H1 (cell line): Measurements from ENCODE around the gene KCNE4. TPM values are rescaled to one million over a fixed set of nuclear protein-coding genes. Genes with fewer than 3 reads are reported as not detected.

Source experiments
- CTCF ChIA-PET: fragments of 300-600 bp; sonication (Branson Sonifier 250); formaldehyde crosslinking; loops from one replicate; lab custom pipeline; 2021; ENCODE audit not compliant: partially characterized antibody; lab: Charles Lee
- POLR2A ChIA-PET: fragments of 300-600 bp; sonication (Branson Sonifier 250); formaldehyde crosslinking; loops from one replicate; lab custom pipeline; 2021; ENCODE audit warnings: inconsistent platforms; ENCODE audit not compliant: partially characterized antibody; lab: Charles Lee
- DNase-seq, 2 experiments: peaks; one replicate each; pipeline versions ENCODE4 v3.0.0 to v3.0.0-alpha.2; 2010 to 2022; ENCODE audit warnings: low spot score in 2 of 2, low read depth in 1 of 2, mixed read lengths in 1 of 2
- FAIRE-seq: peaks from 2 replicates; lab custom pipeline; 2011; peaks lifted over from hg19 to GRCh38; lab: Jason Lieb, UNC
- H2AFZ ChIP-seq: 2 replicates; pipeline ENCODE4 v1.8.1; 2012; ENCODE audit warnings: low read length, inconsistent platforms
- H2AK5ac ChIP-seq: 2 replicates; pipeline ENCODE4 v1.6.1; 2013; ENCODE audit warnings: low read depth, low read length
- H2BK120ac ChIP-seq: replicated peaks from 2 replicates; pipeline ENCODE3; 2013; ENCODE audit warnings: low read depth, low read length, inconsistent platforms
- H2BK12ac ChIP-seq: 2 replicates; pipeline ENCODE4 v1.6.1; 2013; ENCODE audit warnings: low read depth, low read length
- H2BK15ac ChIP-seq: 2 replicates; pipeline ENCODE4 v1.6.1; 2013; ENCODE audit warnings: low read length
- H2BK20ac ChIP-seq: 2 replicates; pipeline ENCODE4 v1.6.1; 2013; ENCODE audit warnings: low read length
- H2BK5ac ChIP-seq: 2 replicates; pipeline ENCODE4 v1.6.1; 2013; ENCODE audit warnings: low read depth, low read length
- H3K14ac ChIP-seq: 2 replicates; pipeline ENCODE4 v1.6.1; 2013; ENCODE audit warnings: inconsistent platforms; ENCODE audit not compliant: insufficient read length
- H3K18ac ChIP-seq: 2 replicates; pipeline ENCODE4 v1.6.1; 2013; ENCODE audit warnings: low read length; ENCODE audit errors: extremely low read depth
- H3K23ac ChIP-seq: 2 replicates; pipeline ENCODE4 v1.6.1; 2013; ENCODE audit warnings: inconsistent platforms; ENCODE audit not compliant: insufficient read length
- H3K23me2 ChIP-seq: 2 replicates; pipeline ENCODE4 v1.6.1; 2013; ENCODE audit warnings: low read depth, low read length
- H3K27ac ChIP-seq: 2 replicates; pipeline ENCODE4 v1.6.1; 2011; ENCODE audit warnings: low read depth, low read length, inconsistent platforms
- H3K27me3 ChIP-seq, 4 experiments: replicated peaks in 1 of 4; 1 replicate in 1 of 4; 2 replicates in 3 of 4; pipeline versions ENCODE4 v1.6.1 to v1.8.1; 2011 to 2013; ENCODE audit warnings: low read length in 3 of 4, mild to moderate bottlenecking in 3 of 4, inconsistent platforms in 2 of 4, mixed read lengths in 2 of 4, moderate library complexity in 1 of 4; ENCODE audit not compliant: control insufficient read depth in 3 of 4, insufficient read depth in 3 of 4; ENCODE audit errors: extremely low read depth in 1 of 4
- H3K36me3 ChIP-seq, 4 experiments: 2 replicates each; pipeline versions ENCODE4 v1.6.1 to v1.8.1; 2011 to 2013; ENCODE audit warnings: mild to moderate bottlenecking in 4 of 4, low read length in 3 of 4, moderate library complexity in 2 of 4, control low read depth in 1 of 4, inconsistent platforms in 1 of 4; ENCODE audit not compliant: insufficient read depth in 4 of 4, control insufficient read depth in 2 of 4
- H3K4ac ChIP-seq: replicated peaks from 2 replicates; pipeline ENCODE3; 2013; ENCODE audit warnings: low read length, low read depth, mixed read lengths, inconsistent platforms; ENCODE audit not compliant: insufficient read length
- H3K4me1 ChIP-seq, 4 experiments: replicated peaks in 1 of 4; 1 replicate in 1 of 4; 2 replicates in 3 of 4; pipeline versions ENCODE4 v1.6.1 to v1.8.1; 2011 to 2013; ENCODE audit warnings: low read length in 3 of 4, inconsistent platforms in 2 of 4, mixed read lengths in 1 of 4; ENCODE audit not compliant: insufficient read depth in 4 of 4, control insufficient read depth in 3 of 4
- H3K4me2 ChIP-seq, 2 experiments: 2 replicates each; pipeline versions ENCODE4 v1.6.1 to v1.8.1; 2011 to 2013; ENCODE audit warnings: low read depth in 2 of 2, low read length in 2 of 2, control low read depth in 1 of 2, inconsistent platforms in 1 of 2, mild to moderate bottlenecking in 1 of 2; ENCODE audit not compliant: insufficient read depth in 1 of 2
- H3K4me3 ChIP-seq, 4 experiments: fragments of 200-600, 300-600 bp in 1 of 4; sonication (generic), shearing (Covaris generic), sonication (Bioruptor Twin) in 1 of 4; 2 replicates each; pipeline versions ENCODE4 v1.5.1 to v1.8.1; 2011 to 2016; ENCODE audit warnings: low read length in 4 of 4, low read depth in 3 of 4, control low read depth in 2 of 4, inconsistent platforms in 2 of 4, mild to moderate bottlenecking in 2 of 4, mixed read lengths in 1 of 4, moderate library complexity in 1 of 4; ENCODE audit not compliant: insufficient read depth in 2 of 4; ENCODE audit errors: extremely low read depth in 1 of 4
- H3K56ac ChIP-seq: replicated peaks from 2 replicates; pipeline ENCODE3; 2013; ENCODE audit warnings: low read depth, mild to moderate bottlenecking, mixed read lengths, low read length, inconsistent platforms; ENCODE audit not compliant: insufficient read length
- H3K79me1 ChIP-seq: 2 replicates; pipeline ENCODE4 v1.6.1; 2013; ENCODE audit warnings: low read depth, low read length, control low read depth
- H3K79me2 ChIP-seq, 2 experiments: 2 replicates each; pipeline versions ENCODE4 v1.6.1 to v1.8.1; 2012 to 2013; ENCODE audit warnings: low read length in 2 of 2, mild to moderate bottlenecking in 2 of 2, inconsistent platforms in 1 of 2; ENCODE audit not compliant: insufficient read depth in 2 of 2, control insufficient read depth in 1 of 2
- H3K9ac ChIP-seq, 4 experiments: replicated peaks in 1 of 4; 1 replicate in 1 of 4; 2 replicates in 3 of 4; pipeline versions ENCODE4 v1.6.1 to v1.8.1; 2011 to 2013; ENCODE audit warnings: low read depth in 3 of 4, low read length in 3 of 4, control low read depth in 2 of 4, mild to moderate bottlenecking in 2 of 4, moderate library complexity in 2 of 4, inconsistent platforms in 1 of 4; ENCODE audit errors: extremely low read depth in 1 of 4
- H3K9me3 ChIP-seq, 2 experiments: 2 replicates each; pipeline versions ENCODE4 v1.6.1 to v1.8.1; 2012 to 2013; ENCODE audit warnings: mild to moderate bottlenecking in 2 of 2, moderate library complexity in 2 of 2, control low read depth in 1 of 2, inconsistent platforms in 1 of 2, low read depth in 1 of 2, low read length in 1 of 2, mixed read lengths in 1 of 2; ENCODE audit not compliant: insufficient read depth in 2 of 2
- H4K20me1 ChIP-seq, 2 experiments: replicated peaks in 1 of 2; 2 replicates each; pipeline versions ENCODE3 to v1.8.1; 2011 to 2013; ENCODE audit warnings: inconsistent platforms in 2 of 2, low read length in 2 of 2, mild to moderate bottlenecking in 1 of 2; ENCODE audit not compliant: insufficient read depth in 2 of 2, control insufficient read depth in 1 of 2
- H4K5ac ChIP-seq: 2 replicates; pipeline ENCODE4 v1.6.1; 2013; ENCODE audit warnings: low read length, low read depth, mixed read lengths, inconsistent platforms; ENCODE audit not compliant: insufficient read length
- H4K8ac ChIP-seq: 2 replicates; pipeline ENCODE4 v1.8.0; 2013; ENCODE audit warnings: mild to moderate bottlenecking, moderate library complexity, low read length, inconsistent platforms; ENCODE audit not compliant: insufficient read depth; ENCODE audit errors: extremely low read depth
- H4K91ac ChIP-seq: replicated peaks from 2 replicates; pipeline ENCODE3; 2013; ENCODE audit warnings: low read length, mixed read lengths, inconsistent platforms; ENCODE audit not compliant: insufficient read length
- ATF3 ChIP-seq: IDR thresholded peaks from 2 replicates; pipeline ENCODE4 v1.6.1; 2011; ENCODE audit warnings: low read depth, mild to moderate bottlenecking, low read length; ENCODE audit not compliant: insufficient read depth
- CTBP2 ChIP-seq: IDR thresholded peaks from 2 replicates; pipeline ENCODE4 v1.7.0; 2011; ENCODE audit warnings: borderline replicate concordance, mild to moderate bottlenecking, moderate library complexity, mixed read lengths, low read length; ENCODE audit not compliant: insufficient read depth, insufficient read length
- FOSL1 ChIP-seq: IDR thresholded peaks from 2 replicates; pipeline ENCODE4 v1.6.1; 2011; ENCODE audit warnings: mild to moderate bottlenecking, low read depth, low read length, moderate library complexity; ENCODE audit not compliant: insufficient read depth
- YY1 ChIP-seq: IDR thresholded peaks from 2 replicates; pipeline ENCODE4 v1.6.1; 2011; ENCODE audit warnings: low read depth, mild to moderate bottlenecking, low read length
- WGBS, 2 experiments: shearing (Covaris generic) in 1 of 2; methylation state at CpG; one replicate each; pipeline versions ENCODE4 v1.1.6 to v1.1.7; 2013 to 2015; ENCODE audit warnings: low lambda C conversion rate in 2 of 2, mixed read lengths in 2 of 2, inconsistent platforms in 1 of 2, low coverage in 1 of 2, missing lambda C conversion rate in 1 of 2; ENCODE audit not compliant: insufficient replicate concordance in 2 of 2, insufficient coverage in 1 of 2, insufficient read length in 1 of 2; ENCODE audit errors: extremely low coverage in 1 of 2, missing lambda C conversion rate in 1 of 2; 5-methylcytosine and 5-hydroxymethylcytosine counted together
- polyA plus RNA-seq, 7 experiments: library from polyadenylated mRNA; depleted of rRNA in 3 of 7; stranded (reverse) in 5 of 7; unstranded in 2 of 7; fragments of >200 nt in 5 of 7; fragments of 200-250 nt in 2 of 7; gene quantifications; 1 replicate in 5 of 7; 2 replicates in 1 of 7; 4 replicates in 1 of 7; pipeline versions ENCODE4 v1.2.1 to v1.2.3, GENCODE V29; 2011 to 2013; ENCODE audit warnings: missing spikeins in 2 of 7, mixed read lengths in 2 of 7
- total RNA-seq: library from RNA; stranded (reverse); fragmentation: NEBNext Ultra II Directional; extraction: Animal tissue kit (Norgen Biotek cat#: 25700); gene quantifications from 2 replicates; pipeline ENCODE4 v1.2.1, GENCODE V29; 2021

Gene KCNE4
- total and polyA plus RNA-seq, 2 of the 8 experiments (the other 6 are each of a cell fraction or from before 2014, with no cell fraction given): 0.08 to 0.09 TPM

GRCh38 chr2:223082706-223083105 is 30.7 kb downstream of the KCNE4 start:
- H3K9me3 ChIP-seq: no peaks in the 10 kb centered on the region
- H2AFZ ChIP-seq: no peak overlapping the region
- H2BK20ac ChIP-seq: no peak overlapping the region
- no peak overlapping the region for H4K8ac ChIP-seq
- no peak overlapping the region for H4K91ac ChIP-seq
- H3K14ac ChIP-seq: no peak overlapping the region
- no peak overlapping the region for H2BK15ac ChIP-seq
- H3K4me1 ChIP-seq: peaks cover 0 to 3% (median 0%) of the 10 kb centered on the region in 4 experiments; a peak in 1 of 7 replicates
- H3K79me1 ChIP-seq: no peaks in the 10 kb centered on the region
- H3K23me2 ChIP-seq: no peaks in the 10 kb centered on the region
- no peaks in the 10 kb centered on the region for H3K27me3 ChIP-seq
- no peaks in the 10 kb centered on the region for H3K79me2 ChIP-seq
- no peaks in the 10 kb centered on the region for H3K36me3 ChIP-seq
- no peak overlapping the region for H2BK120ac ChIP-seq
- H3K56ac ChIP-seq: no peak overlapping the region
- no peak overlapping the region for H3K18ac ChIP-seq
- ChIA-PET CTCF (interaction anchor here (1.4 kb wide), 1 partner anchor 37 kb away, joined by 3 read pairs; no protein-coding TSS in a partner anchor), POLR2A (no interaction called here)
- H3K4me2 ChIP-seq: no peak overlapping the region
- no peak overlapping the region for H3K4ac ChIP-seq
- no peak overlapping the region for H2BK12ac ChIP-seq
- 49% methylated on average over 2 of the region's 2 CpGs; no CpG with 5 or more reads in 1 of the 2 experiments for WGBS, 2 experiments
- no peak overlapping the region for H2AK5ac ChIP-seq
- no peak for FAIRE-seq
- no peak overlapping the region for H2BK5ac ChIP-seq
- no peaks in the 10 kb centered on the region for H4K20me1 ChIP-seq
- H4K5ac ChIP-seq: no peak overlapping the region
- DNase-seq: no peak
- H3K23ac ChIP-seq: no peak overlapping the region
- H3K9ac ChIP-seq: no peak overlapping the region
- no peak for TF ChIP-seq FOSL1
- no peak for TF ChIP-seq YY1
- no peak for TF ChIP-seq ATF3
- no peak for TF ChIP-seq CTBP2
- no peak overlapping the region for H3K27ac ChIP-seq
- H3K4me3 ChIP-seq: no peak overlapping the region
